Measurements from ENCODE around the gene MAEA. TPM values are rescaled to one million over a fixed set of nuclear protein-coding genes. Genes with fewer than 3 reads are reported as not detected.

The MAEA gene
- total and polyA plus RNA-seq, 9 of the 15 experiments (the other 6 are each of a cell fraction or from before 2014, with no cell fraction given) = 2.1 to 86.5 (median 45.0) TPM

GRCh38 chr4:1346781-1347409, 57.2 kb downstream of the MAEA start, which contains the start of gene UVSSA (continued):
- TF ChIP-seq ZFP91 (CRISPR knock-in tag; IDR thresholded peaks at IDR 0.05) = peak; percentile 98
- TF ChIP-seq UBTF (IDR thresholded peaks at IDR 0.05; ENCODE audit: borderline replicate concordance in 1 of 2, low read depth in 2 of 2, low read length in 2 of 2) = no peak
- TF ChIP-seq SMARCB1 (IDR thresholded peaks at IDR 0.05; ENCODE audit: insufficient read length, low read depth) = no peak
- no peak for TF ChIP-seq XRCC5 (IDR thresholded peaks at IDR 0.05; ENCODE audit: low read depth, low read length)
- TF ChIP-seq SRSF1 (IDR thresholded peaks at IDR 0.05; ENCODE audit: low read depth, low read length) = no peak
- no peak for TF ChIP-seq NR4A1 (CRISPR knock-in tag; IDR thresholded peaks at IDR 0.05)
- no peak for TF ChIP-seq NR4A1 (tag; IDR thresholded peaks at IDR 0.05)
- TF ChIP-seq GABPB2 (CRISPR knock-in tag; conservative IDR thresholded peaks at IDR 0.05) = no peak
- no peak for TF ChIP-seq ZNF518B (CRISPR knock-in tag; IDR thresholded peaks at IDR 0.05)
- no peak for TF ChIP-seq ZNF263 (CRISPR knock-in tag; IDR thresholded peaks at IDR 0.05; ENCODE audit: borderline replicate concordance)
- TF ChIP-seq POLR2B (IDR thresholded peaks at IDR 0.05; ENCODE audit: low read depth, partially characterized antibody) = no peak
- TF ChIP-seq HDAC2 (IDR thresholded peaks at IDR 0.05) = no peak
- TF ChIP-seq ETS2 (tag; IDR thresholded peaks at IDR 0.05; ENCODE audit: borderline replicate concordance, poor library complexity, severe bottlenecking) = peak; percentile 41
- TF ChIP-seq EGR1 (conservative IDR thresholded peaks at IDR 0.05) = peak; percentile 79
- TF ChIP-seq KAT7 (CRISPR knock-in tag; IDR thresholded peaks at IDR 0.05; ENCODE audit: borderline replicate concordance) = no peak
- TF ChIP-seq ARID3A (IDR thresholded peaks at IDR 0.05; ENCODE audit: borderline replicate concordance, low read depth, low read length) = no peak
- TF ChIP-seq MBD2 (IDR thresholded peaks at IDR 0.05; ENCODE audit: borderline replicate concordance, low read depth) = peak; percentile 62; the same call in 1 of the 2 replicates
